PC-9 (cell line): Measurements from ENCODE around the gene SPATC1L. TPM values are rescaled to one million over a fixed set of nuclear protein-coding genes. Genes with fewer than 3 reads are reported as not detected.

Experiments
- BruUV-seq: library from RNA; stranded (reverse); fragments of 400-500 nt; replicated peaks from 2 replicates; lab custom pipeline; 2021; lab: Mats Ljungman, UMichigan
- CTCF ChIA-PET: fragments of 300-600 bp; sonication (Branson Sonifier 250); formaldehyde crosslinking; loops from one replicate; lab custom pipeline; 2022; ENCODE audit warnings: antibody characterized with exemption; lab: Charles Lee
- POLR2A ChIA-PET: fragments of 300-600 bp; sonication (Branson Sonifier 250); formaldehyde crosslinking; loops from one replicate; lab custom pipeline; 2022; ENCODE audit warnings: antibody characterized with exemption; ENCODE audit not compliant: unreplicated experiment; lab: Charles Lee
- DNase-seq, 2 experiments: peaks; one replicate each; pipeline versions ENCODE4 v3.0.0 to v3.0.0-alpha.2; 2015 to 2022; ENCODE audit warnings: mixed read lengths in 1 of 2
- H2AFZ ChIP-seq: fragments of 200-600 bp; sonication (generic); 2 replicates; pipeline ENCODE4 v1.8.1; 2017; ENCODE audit warnings: antibody characterized with exemption
- H3F3A ChIP-seq: fragments of 200-600 bp; sonication (generic); 2 replicates; pipeline ENCODE4 v1.8.1; 2017; ENCODE audit warnings: antibody characterized with exemption, mild to moderate bottlenecking, low read depth; ENCODE audit not compliant: insufficient read depth
- H3K27ac ChIP-seq: fragments of 200-600 bp; sonication (generic); 2 replicates; pipeline ENCODE4 v1.6.1; 2016; ENCODE audit warnings: mixed run types
- H3K27me3 ChIP-seq: fragments of 200-600 bp; sonication (generic); 2 replicates; pipeline ENCODE4 v1.6.1; 2016; ENCODE audit warnings: low read depth, mixed run types; ENCODE audit not compliant: insufficient read depth
- H3K36me3 ChIP-seq: fragments of 200-600 bp; sonication (generic); 2 replicates; pipeline ENCODE4 v1.6.1; 2016; ENCODE audit warnings: low read depth, mixed run types
- H3K4me1 ChIP-seq: fragments of 200-600 bp; sonication (generic); replicated peaks from 2 replicates; pipeline ENCODE4 v1.6.1; 2016; ENCODE audit warnings: mixed run types; ENCODE audit not compliant: insufficient read depth
- H3K4me2 ChIP-seq: fragments of 200-600 bp; sonication (generic); 2 replicates; pipeline ENCODE4 v1.6.1; 2017; ENCODE audit warnings: mixed run types
- H3K4me3 ChIP-seq: fragments of 200-600 bp; sonication (generic); 2 replicates; pipeline ENCODE4 v1.6.1; 2016; ENCODE audit warnings: mixed run types
- H3K79me2 ChIP-seq: fragments of 200-600 bp; sonication (generic); 2 replicates; pipeline ENCODE4 v1.6.1; 2017; ENCODE audit warnings: low read depth, mixed run types
- H3K9me2 ChIP-seq: fragments of 200-600 bp; sonication (generic); 2 replicates; pipeline ENCODE4 v1.8.1; 2017; ENCODE audit warnings: mild to moderate bottlenecking; ENCODE audit not compliant: insufficient read depth
- H3K9me3 ChIP-seq: fragments of 200-600 bp; sonication (generic); 2 replicates; pipeline ENCODE4 v1.8.1; 2016; ENCODE audit warnings: low read depth; ENCODE audit not compliant: insufficient read depth
- H4K20me1 ChIP-seq: fragments of 200-600 bp; sonication (generic); 2 replicates; pipeline ENCODE4 v1.8.1; 2017; ENCODE audit not compliant: insufficient read depth
- CTCF ChIP-seq: fragments of 200-600 bp; sonication (generic); conservative IDR thresholded peaks from 2 replicates; pipeline ENCODE4 v1.6.1; 2017; ENCODE audit warnings: mixed run types, antibody characterized with exemption, mild to moderate bottlenecking, moderate library complexity
- EZH2 ChIP-seq: fragments of 200-600 bp; sonication (generic); IDR thresholded peaks from 2 replicates; pipeline ENCODE4 v1.8.0; 2017; ENCODE audit warnings: antibody characterized with exemption, low read depth
- intact Hi-C: fragments of 100-400 bp; cut with micrococcal nuclease; formaldehyde crosslinking; loops from one replicate; pipeline ENCODE4 v1.10.0; 2022; ENCODE audit not compliant: unreplicated experiment
- total RNA-seq: library from RNA; stranded (reverse); gene quantifications from 2 replicates; pipeline ENCODE4 v1.2.3, GENCODE V29; 2021

SPATC1L gene
- total RNA-seq, 1 experiment from 2014 or later: 32.7 TPM

GRCh38 chr21:46189213-46189958, 5.1 kb upstream of the SPATC1L start:
- H3K9me2 ChIP-seq: no peaks in the 10 kb centered on the region
- no peaks in the 10 kb centered on the region for H3K36me3 ChIP-seq
- no peak for TF ChIP-seq EZH2
- no peak for TF ChIP-seq CTCF
- H3K27me3 ChIP-seq: no peaks in the 10 kb centered on the region
- TSS peak; percentile 39 for BruUV-seq
- no peaks in the 10 kb centered on the region for H3K79me2 ChIP-seq
- CTCF ChIA-PET: no interaction called here
- no peak for DNase-seq
- H3K9me3 ChIP-seq: no peaks in the 10 kb centered on the region
- intact Hi-C loops: no loop called here
- no peak overlapping the region for H2AFZ ChIP-seq
- peaks cover 3% of the 10 kb centered on the region; the same call in 1 of the 2 replicates for H4K20me1 ChIP-seq
- peaks cover 11% of the 10 kb centered on the region for H3F3A ChIP-seq
- no peak overlapping the region for H3K4me2 ChIP-seq
- H3K27ac ChIP-seq: no peak overlapping the region
- no peak overlapping the region for H3K4me3 ChIP-seq
- H3K4me1 ChIP-seq: peaks cover 16% of the 10 kb centered on the region
- POLR2A ChIA-PET: no interaction called here

- Histone ChIP-seq H3K9me3 (no peaks in the 10 kb centered on the region), H3K27ac (no peak overlapping the region), H4K20me1 (peaks cover 3% of the 10 kb centered on the region; the same call in 1 of the 2 replicates), H3K9me2 (no peaks in the 10 kb centered on the region), H3F3A (peaks cover 11% of the 10 kb centered on the region), H2AFZ (no peak overlapping the region), H3K36me3 (no peaks in the 10 kb centered on the region), H3K4me1 (peaks cover 16% of the 10 kb centered on the region), H3K4me3 (no peak overlapping the region), H3K4me2 (peak overlapping the region; percentile 37), H3K79me2 (no peaks in the 10 kb centered on the region), H3K27me3 (no peaks in the 10 kb centered on the region)
- peak; percentile 65 to 72 for DNase-seq
- intact Hi-C loops: loop anchor here (1.0 kb wide), 1 partner anchor 40 kb away; the partner anchor contains the start of gene LSS
- no peak for TF ChIP-seq EZH2
- no peak for TF ChIP-seq CTCF
- ChIA-PET POLR2A (no interaction called here), CTCF (no interaction called here)
- no TSS peak for BruUV-seq
Measured at GRCh38 chr21:46188226-46189212, 4.3 kb upstream of the SPATC1L start.

GRCh38 chr21:46187814-46188213, 3.6 kb upstream of the SPATC1L start:
- POLR2A ChIA-PET: no interaction called here
- Histone ChIP-seq H3K27me3 (no peaks in the 10 kb centered on the region), H3K4me1 (peaks cover 16% of the 10 kb centered on the region), H3K27ac (no peak overlapping the region), H3K79me2 (no peaks in the 10 kb centered on the region), H3K4me3 (no peak overlapping the region), H3K4me2 (peak overlapping the region; percentile 37; the same call in 1 of the 2 replicates), H3F3A (peaks cover 11% of the 10 kb centered on the region), H4K20me1 (peaks cover 3% of the 10 kb centered on the region; the same call in 1 of the 2 replicates), H3K36me3 (no peaks in the 10 kb centered on the region), H2AFZ (no peak overlapping the region), H3K9me3 (no peaks in the 10 kb centered on the region), H3K9me2 (no peaks in the 10 kb centered on the region)
- intact Hi-C loops: loop anchor here (1.0 kb wide), 1 partner anchor 40 kb away; the partner anchor contains the start of gene LSS
- no peak for DNase-seq
- BruUV-seq: no TSS peak
- CTCF ChIA-PET: no interaction called here
- TF ChIP-seq EZH2 (no peak), CTCF (no peak)
